Trophoblast cell (in vitro differentiated cells and primary cell): Measurements from ENCODE around the gene IFNAR2. TPM values are rescaled to one million over a fixed set of nuclear protein-coding genes. Genes with fewer than 3 reads are reported as not detected.
A peak's percentile ranks its signal among the peaks of the same experiment; 100 is the strongest.

Source experiments
- DNase-seq, 2 donors: peaks; one replicate each; pipeline ENCODE4 v3.0.0-alpha.2; 2016
- H2AFZ ChIP-seq: 2 replicates; pipeline ENCODE4 v1.6.1; 2013; ENCODE audit warnings: low read length, moderate library complexity, mild to moderate bottlenecking; ENCODE audit not compliant: insufficient read depth, poor library complexity
- H2AK5ac ChIP-seq: 2 replicates; pipeline ENCODE4 v1.6.1; 2013; ENCODE audit warnings: mild to moderate bottlenecking, low read length
- H2BK120ac ChIP-seq: 2 replicates; pipeline ENCODE4 v1.6.1; 2013; ENCODE audit warnings: low read length, mild to moderate bottlenecking, moderate library complexity; ENCODE audit not compliant: insufficient read depth, poor library complexity
- H2BK12ac ChIP-seq: 2 replicates; pipeline ENCODE4 v1.6.1; 2013; ENCODE audit warnings: mild to moderate bottlenecking, low read length, moderate library complexity
- H2BK5ac ChIP-seq: 2 replicates; pipeline ENCODE4 v1.6.1; 2013; ENCODE audit warnings: low read length, low read depth, moderate library complexity, mild to moderate bottlenecking; ENCODE audit not compliant: poor library complexity
- H3K14ac ChIP-seq: 2 replicates; pipeline ENCODE4 v1.6.1; 2013; ENCODE audit warnings: mild to moderate bottlenecking, low read length
- H3K18ac ChIP-seq: 2 replicates; pipeline ENCODE4 v1.6.1; 2013; ENCODE audit warnings: mild to moderate bottlenecking, low read length
- H3K23ac ChIP-seq: 2 replicates; pipeline ENCODE4 v1.6.1; 2013; ENCODE audit warnings: low read length
- H3K27ac ChIP-seq: 2 replicates; pipeline ENCODE4 v1.5.1; 2013; ENCODE audit warnings: low read depth, mild to moderate bottlenecking, inconsistent platforms, low read length, moderate library complexity
- H3K27me3 ChIP-seq: 2 replicates; pipeline ENCODE4 v1.6.1; 2013; ENCODE audit warnings: inconsistent platforms, mild to moderate bottlenecking, low read length, moderate library complexity; ENCODE audit not compliant: insufficient read depth
- H3K36me3 ChIP-seq, 2 experiments: 1 replicate in 1 of 2; 2 replicates in 1 of 2; pipeline ENCODE4 v1.6.1; 2013; ENCODE audit warnings: low read length in 2 of 2, mild to moderate bottlenecking in 2 of 2, moderate library complexity in 1 of 2; ENCODE audit not compliant: insufficient read depth in 2 of 2, control insufficient read depth in 1 of 2
- H3K4ac ChIP-seq: 2 replicates; pipeline ENCODE4 v1.6.1; 2013; ENCODE audit warnings: low read depth, mild to moderate bottlenecking, low read length, moderate library complexity
- H3K4me1 ChIP-seq, 2 experiments: 1 replicate in 1 of 2; 2 replicates in 1 of 2; pipeline ENCODE4 v1.6.1; 2013; ENCODE audit warnings: low read length in 2 of 2, mild to moderate bottlenecking in 2 of 2, moderate library complexity in 1 of 2; ENCODE audit not compliant: insufficient read depth in 2 of 2, control insufficient read depth in 1 of 2
- H3K4me2 ChIP-seq: 2 replicates; pipeline ENCODE4 v1.6.1; 2013; ENCODE audit warnings: inconsistent platforms, mild to moderate bottlenecking, low read length, moderate library complexity
- H3K4me3 ChIP-seq: 2 replicates; pipeline ENCODE4 v1.5.1; 2013; ENCODE audit warnings: mild to moderate bottlenecking, low read depth, low read length, inconsistent platforms
- H3K79me1 ChIP-seq: one replicate; pipeline ENCODE4 v1.6.1; 2013; ENCODE audit warnings: low read length
- H3K79me2 ChIP-seq: 2 replicates; pipeline ENCODE4 v1.6.1; 2013; ENCODE audit warnings: low read length, mild to moderate bottlenecking; ENCODE audit not compliant: control insufficient read depth, insufficient read depth, poor library complexity
- H3K9ac ChIP-seq: 2 replicates; pipeline ENCODE4 v1.6.1; 2013; ENCODE audit warnings: mild to moderate bottlenecking, low read length
- H3K9me3 ChIP-seq: 2 replicates; pipeline ENCODE4 v1.6.1; 2013; ENCODE audit warnings: low read depth, mild to moderate bottlenecking, control low read depth, inconsistent platforms, low read length; ENCODE audit not compliant: insufficient read depth
- H4K12ac ChIP-seq: 2 replicates; pipeline ENCODE4 v1.6.1; 2013; ENCODE audit warnings: low read depth, mild to moderate bottlenecking, low read length, moderate library complexity
- H4K8ac ChIP-seq: 2 replicates; pipeline ENCODE4 v1.6.1; 2013; ENCODE audit warnings: low read depth, mild to moderate bottlenecking, low read length, moderate library complexity
- H4K91ac ChIP-seq: one replicate; pipeline ENCODE4 v1.6.1; 2013; ENCODE audit warnings: low read depth, mild to moderate bottlenecking, low read length, moderate library complexity
- WGBS: extraction: QIAGEN DNeasy Blood & Tissue Kit; methylation state at CpG from one replicate; pipeline ENCODE4 v1.1.7; 2013; ENCODE audit warnings: missing lambda C conversion rate; ENCODE audit not compliant: insufficient read length, insufficient coverage; ENCODE audit errors: extremely low coverage; 5-methylcytosine and 5-hydroxymethylcytosine counted together
- polyA plus RNA-seq: library from polyadenylated mRNA; stranded (reverse); fragments of 200-250 nt; gene quantifications from 2 replicates; pipeline ENCODE4 v1.2.3, GENCODE V29; 2013

The IFNAR2 gene
- 7.0 and 7.9 TPM in 2 replicates for polyA plus RNA-seq

GRCh38 chr21:33229784-33230544 lies at the start of gene IFNAR2:
TSS of gene IFNAR2 (plus strand) at chr21:33229938. CDS start at chr21:33241923, 11,985 bp downstream.
- Histone ChIP-seq H3K27ac (peak within 1 kb of the TSS; percentile 45), H3K4me1 (peaks cover 8 to 10% of the 10 kb centered on the region in 2 experiments), H3K4me2 (peak within 1 kb of the TSS; percentile 98), H3K4me3 (peak within 1 kb of the TSS; percentile 93), H2AK5ac (no peak within 1 kb of the TSS), H4K12ac (peak within 1 kb of the TSS; percentile 83), H3K27me3 (no peaks in the 10 kb centered on the region), H2BK120ac (peak within 1 kb of the TSS; percentile 55), H2BK12ac (no peak within 1 kb of the TSS), H3K23ac (no peak within 1 kb of the TSS), H2AFZ (peak within 1 kb of the TSS; percentile 97), H4K91ac (peak within 1 kb of the TSS; percentile 55), H3K36me3 (no peaks in the 10 kb centered on the region), H3K4ac (peak within 1 kb of the TSS; percentile 22), H3K9me3 (no peaks in the 10 kb centered on the region), H4K8ac (peak within 1 kb of the TSS; percentile 85), H3K79me2 (peaks cover 5% of the 10 kb centered on the region), H3K14ac (peak within 1 kb of the TSS; percentile 78), H3K79me1 (peaks cover 6% of the 10 kb centered on the region), H3K18ac (peak within 1 kb of the TSS; percentile 60), H2BK5ac (peak within 1 kb of the TSS; percentile 56), H3K9ac (peak within 1 kb of the TSS; percentile 77)
- no CpG with 5 or more reads among the region's 95 CpGs for WGBS
- DNase-seq: peak; percentile 79 to 84

GRCh38 chr21:33185852-33186251 lies 43.9 kb upstream of the IFNAR2 start:
- Histone ChIP-seq H3K9ac (no peak overlapping the region), H4K91ac (no peak overlapping the region), H3K4me2 (no peak overlapping the region), H2AFZ (no peak overlapping the region), H3K18ac (no peak overlapping the region), H3K79me1 (no peaks in the 10 kb centered on the region), H3K27ac (no peak overlapping the region), H3K36me3 (no peaks in the 10 kb centered on the region), H2BK120ac (no peak overlapping the region), H4K12ac (no peak overlapping the region), H3K27me3 (no peaks in the 10 kb centered on the region), H3K4me1 (no peaks in the 10 kb centered on the region), H4K8ac (no peak overlapping the region), H3K14ac (no peak overlapping the region), H3K79me2 (no peaks in the 10 kb centered on the region), H3K9me3 (peaks cover 3% of the 10 kb centered on the region), H3K23ac (no peak overlapping the region), H3K4me3 (no peak overlapping the region), H2AK5ac (no peak overlapping the region), H2BK12ac (no peak overlapping the region), H2BK5ac (no peak overlapping the region), H3K4ac (no peak overlapping the region)
- no CpG with 5 or more reads among the region's 6 CpGs for WGBS
- no peak for DNase-seq

GRCh38 chr21:33187276-33187675 lies 42.5 kb upstream of the IFNAR2 start:
- no peak overlapping the region for H2BK12ac ChIP-seq
- no peak overlapping the region for H4K91ac ChIP-seq
- H4K12ac ChIP-seq: no peak overlapping the region
- no peak for DNase-seq
- H3K79me2 ChIP-seq: no peaks in the 10 kb centered on the region
- H3K27me3 ChIP-seq: no peaks in the 10 kb centered on the region
- no peaks in the 10 kb centered on the region for H3K9me3 ChIP-seq
- no peak overlapping the region for H3K4me3 ChIP-seq
- no peak overlapping the region for H2AK5ac ChIP-seq
- no peak overlapping the region for H3K4me2 ChIP-seq
- no peaks in the 10 kb centered on the region for H3K36me3 ChIP-seq
- H3K79me1 ChIP-seq: no peaks in the 10 kb centered on the region
- H3K27ac ChIP-seq: no peak overlapping the region
- no peak overlapping the region for H3K14ac ChIP-seq
- H2AFZ ChIP-seq: no peak overlapping the region
- WGBS: no CpG with 5 or more reads among the region's 4 CpGs
- H2BK120ac ChIP-seq: no peak overlapping the region
- no peak overlapping the region for H2BK5ac ChIP-seq
- H3K4ac ChIP-seq: no peak overlapping the region
- H3K23ac ChIP-seq: no peak overlapping the region
- no peak overlapping the region for H4K8ac ChIP-seq
- no peaks in the 10 kb centered on the region for H3K4me1 ChIP-seq
- no peak overlapping the region for H3K18ac ChIP-seq
- no peak overlapping the region for H3K9ac ChIP-seq

- Histone ChIP-seq H3K4ac (no peak overlapping the region), H3K9ac (no peak overlapping the region), H3K36me3 (no peaks in the 10 kb centered on the region), H3K14ac (no peak overlapping the region), H3K79me2 (no peaks in the 10 kb centered on the region), H2AFZ (no peak overlapping the region), H2BK12ac (no peak overlapping the region), H4K91ac (no peak overlapping the region), H3K23ac (no peak overlapping the region), H3K4me1 (no peaks in the 10 kb centered on the region), H2BK120ac (no peak overlapping the region), H3K9me3 (no peaks in the 10 kb centered on the region), H3K27me3 (no peaks in the 10 kb centered on the region), H2AK5ac (no peak overlapping the region), H2BK5ac (no peak overlapping the region), H4K8ac (no peak overlapping the region), H4K12ac (no peak overlapping the region), H3K27ac (no peak overlapping the region), H3K4me2 (no peak overlapping the region), H3K79me1 (no peaks in the 10 kb centered on the region), H3K18ac (no peak overlapping the region), H3K4me3 (no peak overlapping the region)
- no peak for DNase-seq
- no CpG with 5 or more reads among the region's 4 CpGs for WGBS
These were observed 40.5 kb upstream of the IFNAR2 start for GRCh38 chr21:33189237-33189636.
